ENCODE results near the gene NDE1. TPM values are rescaled to one million over a fixed set of nuclear protein-coding genes. Genes with fewer than 3 reads are reported as not detected.

The NDE1 gene
- total RNA-seq, 1 experiment from 2014 or later = 48.8 TPM

- DNase-seq (ENCODE audit: low read depth) = no peak
Observed at GRCh38 chr16:15768201-15768600, 118.2 kb downstream of the NDE1 start.

GRCh38 chr16:15769239-15769638, 119.2 kb downstream of the NDE1 start:
- no peak for DNase-seq (ENCODE audit: low read depth)

DNA sequence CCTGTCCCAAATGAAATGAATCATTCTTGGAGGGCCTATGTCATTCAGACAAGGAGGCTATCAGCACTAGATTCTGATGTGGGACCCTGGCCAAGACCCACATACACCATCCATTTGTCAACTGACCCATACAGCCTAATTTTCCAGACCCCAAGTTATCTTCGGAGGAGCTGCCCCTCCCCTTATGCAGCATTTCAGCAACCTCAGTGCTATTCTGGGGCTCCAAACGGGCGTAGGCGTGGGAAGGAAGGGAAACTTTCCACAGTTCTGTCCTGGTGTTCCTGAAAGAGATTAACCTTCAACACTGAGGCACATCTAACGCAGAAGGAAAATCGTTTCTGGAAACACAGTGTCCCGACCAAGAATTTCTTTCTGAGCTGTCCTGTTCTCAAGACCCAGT, 120.1 kb downstream of the NDE1 start:
- DNase-seq (ENCODE audit: low read depth) = no peak

GRCh38 chr16:15770512-15770911, 120.5 kb downstream of the NDE1 start:
- peak; percentile 13 for DNase-seq (ENCODE audit: low read depth)

DNA sequence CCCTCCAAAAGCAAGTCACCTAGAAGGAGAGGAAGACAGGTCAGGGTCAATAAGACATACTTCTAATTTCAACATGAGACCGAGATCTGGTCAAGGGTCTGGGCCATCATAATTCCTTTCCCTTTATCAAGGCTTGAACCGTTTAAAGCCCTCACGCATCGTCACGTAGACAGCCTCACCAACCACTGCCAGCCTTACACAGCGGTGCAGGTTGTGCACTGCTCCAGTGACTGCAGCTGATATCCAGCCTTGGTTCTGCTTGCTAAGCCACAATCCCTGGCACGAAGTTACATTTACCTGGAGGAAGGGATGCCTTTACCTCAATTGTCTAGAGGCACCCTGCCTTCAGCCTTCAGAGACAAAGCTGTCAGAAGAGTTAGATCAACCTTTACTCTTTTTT, 121.6 kb downstream of the NDE1 start:
- DNase-seq (ENCODE audit: low read depth) = no peak

- no peak for DNase-seq (ENCODE audit: low read depth)
Observed at GRCh38 chr16:15772579-15773293, 122.7 kb downstream of the NDE1 start.

DNA sequence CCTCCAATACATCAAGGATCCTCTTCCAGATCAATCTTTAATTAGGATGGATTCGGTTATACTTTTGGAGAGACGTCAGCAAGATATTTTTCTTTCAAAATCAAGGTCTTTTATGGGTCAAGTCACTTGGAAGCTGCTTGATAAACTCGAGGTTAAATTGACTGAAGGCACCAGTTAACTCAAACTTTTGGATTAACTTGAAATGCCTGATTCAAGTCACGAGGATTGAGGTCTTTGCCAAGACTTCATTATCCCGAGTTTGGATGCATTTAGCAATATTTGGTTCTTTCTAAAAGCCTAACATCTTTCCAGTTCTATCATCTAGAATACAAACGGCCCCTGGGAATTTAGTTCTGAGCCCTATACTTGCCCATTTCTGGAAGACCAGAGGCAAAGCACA, 123.9 kb downstream of the NDE1 start:
- no peak for DNase-seq (ENCODE audit: low read depth)

DNA sequence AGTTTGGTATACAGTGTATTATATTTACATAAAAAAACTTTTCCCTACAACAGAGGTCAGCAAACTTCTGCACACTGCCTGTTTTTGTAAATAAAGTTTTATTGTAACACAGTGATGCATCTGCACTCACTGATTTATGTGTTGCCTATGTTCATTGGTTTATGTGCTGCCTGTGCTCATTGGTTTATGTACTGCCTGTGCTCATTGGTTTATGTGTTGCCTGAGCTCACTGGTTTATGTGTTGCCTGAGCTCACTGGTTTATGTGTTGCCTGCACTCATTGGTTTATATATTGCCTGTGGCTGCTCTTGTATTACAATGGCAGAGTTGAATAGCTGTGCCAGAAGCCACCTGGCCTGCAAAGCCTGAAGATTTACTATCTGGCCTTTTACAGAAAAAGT, 125.2 kb downstream of the NDE1 start:
- peak; percentile 27 for DNase-seq (ENCODE audit: low read depth)

GRCh38 chr16:15775663-15776304, 125.7 kb downstream of the NDE1 start:
- no peak for DNase-seq (ENCODE audit: low read depth)

Other genes with a start within 250 kb of the NDE1 start
- gene BMERB1, start 215.7 kb upstream of the NDE1 start, total RNA-seq (2014; rRNA removed; shearing (Covaris generic)) = 18.5 and 21.1 TPM in 2 replicates
- gene MARF1, start 7.1 kb upstream of the NDE1 start, total RNA-seq (2014; rRNA removed; shearing (Covaris generic)) = 8.7 and 11.9 TPM in 2 replicates
- not detected in 2 replicates for gene MYH11, start 206.8 kb downstream of the NDE1 start, total RNA-seq (2014; rRNA removed; shearing (Covaris generic))
- 59.6 and 75.2 TPM in 2 replicates for gene CEP20, start 238.4 kb downstream of the NDE1 start, total RNA-seq (2014; rRNA removed; shearing (Covaris generic))